ENCODE results near the gene RBPJ.
"Not testable (repeated sequence)": the region's sequence is repeated elsewhere in the genome, so short reads cannot be mapped to it uniquely, and the experiment has no call there.

The RBPJ gene

DNA sequence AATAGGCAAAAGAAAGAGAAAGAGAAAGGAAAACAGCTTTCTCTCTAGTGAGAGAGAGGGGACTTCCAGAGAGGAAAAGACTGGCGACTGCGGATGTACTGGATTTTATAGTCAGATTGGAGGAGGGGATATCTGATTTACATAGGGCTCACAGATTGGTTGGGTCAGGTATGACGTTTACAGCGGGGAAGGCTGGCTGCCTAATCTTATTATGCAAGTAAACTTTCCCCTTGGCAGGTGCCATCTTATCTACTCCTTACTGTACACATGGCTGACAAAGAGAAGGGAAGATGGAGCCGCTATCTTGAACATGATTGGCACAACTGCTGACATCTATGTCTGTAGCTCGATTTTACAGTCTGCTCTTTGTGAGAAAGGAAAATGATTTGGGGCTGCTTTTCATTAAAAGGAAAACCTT lies 25.4 kb downstream of the RBPJ start:
- no peaks in the 10 kb centered on the region for H3K27me3 ChIP-seq (replicated peaks)
- in situ Hi-C loops (cut with HindIII; ENCODE audit: low pct_ligation_motif_present, low sequenced_read_pairs), result no loop called here
- H3K27ac ChIP-seq, result no peak overlapping the region
- H3K36me3 ChIP-seq (replicated peaks), result no peaks in the 10 kb centered on the region
- H3K4me3 ChIP-seq (ENCODE audit: low read depth, low read length), result no peak overlapping the region
- no peak for TF ChIP-seq CTCF (IDR thresholded peaks at IDR 0.05; ENCODE audit: low read depth, low read length, missing control alignments)
- DNase-seq, result no peak

DNA sequence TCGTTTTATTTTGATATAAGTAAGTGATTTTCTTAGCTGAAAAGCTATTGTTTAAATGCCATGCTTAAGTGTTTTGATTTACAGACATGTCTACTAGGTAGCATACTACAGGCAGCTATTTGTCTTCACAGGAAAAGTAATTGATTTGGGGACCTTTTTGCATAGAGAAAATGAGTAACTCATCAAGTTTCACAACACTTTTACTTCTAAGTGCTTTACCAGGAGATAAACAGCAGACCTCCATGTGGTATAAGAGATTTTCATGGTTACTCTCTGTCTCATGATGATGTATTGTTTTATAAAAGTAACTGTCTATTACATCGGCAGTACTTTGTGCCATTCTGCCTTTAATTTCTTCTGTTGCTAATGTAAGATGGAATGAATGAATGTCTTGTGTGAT lies 28.7 kb downstream of the RBPJ start:
- TF ChIP-seq CTCF (IDR thresholded peaks at IDR 0.05; ENCODE audit: low read depth, low read length, missing control alignments), result no peak
- H3K27me3 ChIP-seq (replicated peaks), result no peaks in the 10 kb centered on the region
- no peak overlapping the region for H3K27ac ChIP-seq
- H3K36me3 ChIP-seq (replicated peaks), result no peaks in the 10 kb centered on the region
- in situ Hi-C loops (cut with HindIII; ENCODE audit: low pct_ligation_motif_present, low sequenced_read_pairs), result no loop called here
- DNase-seq, result no peak
- no peak overlapping the region for H3K4me3 ChIP-seq (ENCODE audit: low read depth, low read length)

- no peaks in the 10 kb centered on the region for H3K36me3 ChIP-seq (replicated peaks)
- no peak for TF ChIP-seq CTCF (IDR thresholded peaks at IDR 0.05; ENCODE audit: low read depth, low read length, missing control alignments)
- H3K4me3 ChIP-seq (ENCODE audit: low read depth, low read length), result no peak overlapping the region
- no peak for DNase-seq
- H3K27me3 ChIP-seq (replicated peaks), result no peaks in the 10 kb centered on the region
- in situ Hi-C loops (cut with HindIII; ENCODE audit: low pct_ligation_motif_present, low sequenced_read_pairs), result no loop called here
- H3K27ac ChIP-seq, result no peak overlapping the region
Measured at GRCh38 chr4:26351685-26352084, 30.9 kb downstream of the RBPJ start.

- Histone ChIP-seq H3K36me3 (replicated peaks) (no peaks in the 10 kb centered on the region), H3K27me3 (replicated peaks) (no peaks in the 10 kb centered on the region), H3K27ac (no peak overlapping the region), H3K4me3 (ENCODE audit: low read depth, low read length) (no peak overlapping the region)
- in situ Hi-C loops (cut with HindIII; ENCODE audit: low pct_ligation_motif_present, low sequenced_read_pairs), result no loop called here
- DNase-seq, result no peak
- no peak for TF ChIP-seq CTCF (IDR thresholded peaks at IDR 0.05; ENCODE audit: low read depth, low read length, missing control alignments)
Measured at GRCh38 chr4:26354491-26354890, 33.7 kb downstream of the RBPJ start.

DNA sequence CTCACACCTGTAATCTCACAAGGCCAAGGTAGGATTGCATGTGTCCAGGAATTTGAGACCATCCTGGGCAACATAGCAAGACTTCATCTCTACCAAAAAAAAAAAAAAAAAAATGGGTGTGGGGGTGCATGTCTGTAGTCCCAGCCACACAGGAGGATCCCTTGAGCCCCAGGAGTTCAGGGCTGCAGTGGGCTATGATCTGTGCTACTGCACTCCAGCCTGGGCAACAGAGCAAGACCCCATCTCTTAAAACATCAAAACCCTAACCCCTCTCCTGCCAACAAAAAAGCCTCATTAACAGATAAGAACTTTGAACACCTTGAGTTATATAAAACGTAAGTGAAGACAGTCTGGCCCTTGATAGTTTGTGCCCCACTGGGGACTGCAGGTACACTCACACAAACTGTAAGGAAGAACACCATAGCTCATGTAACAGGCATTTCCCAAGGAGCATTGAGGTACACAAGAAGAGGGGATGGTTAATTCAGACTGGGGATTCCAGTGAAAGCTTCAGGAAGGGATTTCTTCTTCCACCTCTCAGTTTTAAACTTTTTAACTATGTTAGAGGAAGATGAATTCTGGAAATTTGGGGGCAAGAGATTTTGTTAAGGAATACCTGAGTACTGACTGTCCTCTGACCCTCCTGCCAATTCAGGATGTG lies 34.7 kb downstream of the RBPJ start:
- in situ Hi-C loops (cut with HindIII; ENCODE audit: low pct_ligation_motif_present, low sequenced_read_pairs), result no loop called here
- DNase-seq, result no peak
- H3K27me3 ChIP-seq (replicated peaks), result no peaks in the 10 kb centered on the region
- H3K27ac ChIP-seq, result no peak overlapping the region
- no peak overlapping the region for H3K4me3 ChIP-seq (ENCODE audit: low read depth, low read length)
- no peaks in the 10 kb centered on the region for H3K36me3 ChIP-seq (replicated peaks)
- TF ChIP-seq CTCF (IDR thresholded peaks at IDR 0.05; ENCODE audit: low read depth, low read length, missing control alignments), result no peak

DNA sequence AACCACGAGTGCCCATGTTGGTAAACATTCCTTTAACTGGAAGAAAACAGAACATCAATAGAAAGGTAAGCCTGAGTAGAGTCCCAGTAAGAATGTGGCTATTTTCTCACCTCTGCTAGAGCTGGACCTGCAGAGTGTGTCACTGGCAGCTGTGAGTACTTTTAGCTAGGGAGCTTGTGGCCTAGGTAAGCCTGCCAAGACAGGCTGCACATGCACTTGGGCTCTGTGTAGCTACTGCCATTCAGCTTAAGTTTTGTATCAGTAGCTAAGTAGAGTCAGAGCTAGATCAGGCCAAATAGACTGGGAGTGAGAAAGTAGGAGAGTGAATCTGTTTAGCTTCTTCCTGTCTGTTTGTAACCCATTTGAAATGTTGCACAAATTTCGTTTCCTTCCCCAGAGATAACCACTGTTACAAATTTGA lies 35.3 kb downstream of the RBPJ start:
- TF ChIP-seq CTCF (IDR thresholded peaks at IDR 0.05; ENCODE audit: low read depth, low read length, missing control alignments), result no peak
- no peak overlapping the region for H3K27ac ChIP-seq

DNA sequence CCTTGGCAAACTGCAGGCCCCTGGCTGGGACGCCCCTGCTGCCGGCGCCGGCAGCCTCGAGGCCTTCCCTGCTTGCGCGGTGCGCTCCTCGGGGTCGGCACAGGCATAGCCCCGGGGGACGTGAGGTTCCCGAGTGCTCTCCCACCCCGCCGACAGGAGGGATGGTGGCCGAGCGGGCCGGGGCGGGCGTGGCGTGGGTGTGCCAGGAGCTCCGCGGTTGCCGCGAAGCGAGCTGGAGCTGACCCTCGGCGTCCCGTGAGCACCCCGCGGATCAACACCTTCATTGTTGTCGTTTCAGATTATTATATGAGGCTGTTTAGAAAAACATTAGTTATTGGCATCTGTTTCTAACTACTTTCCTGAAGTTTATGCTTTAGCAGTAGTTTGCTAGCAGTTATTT lies 38.7 kb downstream of the RBPJ start:
- in situ Hi-C loops (cut with HindIII; ENCODE audit: low pct_ligation_motif_present, low sequenced_read_pairs); H3K27ac ChIP-seq: not testable (repeated sequence)
- peak overlapping the region; percentile 28 for H3K4me3 ChIP-seq (ENCODE audit: low read depth, low read length)

More for the DNA sequence above, 35.3 kb downstream of the RBPJ start:
- in situ Hi-C loops (cut with HindIII; ENCODE audit: low pct_ligation_motif_present, low sequenced_read_pairs), result no loop called here
- DNase-seq, result no peak
- H3K36me3 ChIP-seq (replicated peaks), result no peaks in the 10 kb centered on the region
- no peak overlapping the region for H3K4me3 ChIP-seq (ENCODE audit: low read depth, low read length)
- no peaks in the 10 kb centered on the region for H3K27me3 ChIP-seq (replicated peaks)

More for the DNA sequence above, 38.7 kb downstream of the RBPJ start:
- not testable (repeated sequence) for H3K27me3 ChIP-seq (replicated peaks); H3K36me3 ChIP-seq (replicated peaks); DNase-seq

Data from brain microvascular endothelial cell (primary cell).